ENCODE data around the gene TPM1. TPM values are rescaled to one million over a fixed set of nuclear protein-coding genes. Genes with fewer than 3 reads are reported as not detected.

TPM1 gene
- total and polyA plus RNA-seq, 4 donors, result 64.7 to 101 (median 71.5) TPM

- Histone ChIP-seq H3K9me3 (ENCODE audit: control insufficient read depth in 4 of 4, low read length in 3 of 4) (no peaks in the 10 kb centered on the region), H3K4me3 (ENCODE audit: low read depth in 1 of 3, low read length in 3 of 3) (no peak overlapping the region), H3K4me1 (ENCODE audit: control insufficient read depth in 4 of 4, insufficient read depth in 4 of 4, low read length in 3 of 4) (peaks cover 4 to 32% (median 25%) of the 10 kb centered on the region in 4 donors), H3K36me3 (ENCODE audit: control insufficient read depth in 4 of 4, insufficient read depth in 3 of 4, low read depth in 1 of 4, low read length in 3 of 4) (no peaks in the 10 kb centered on the region), H3K9ac (ENCODE audit: low read depth in 1 of 2, low read length in 2 of 2) (no peak overlapping the region), H3K27ac (ENCODE audit: low read depth in 1 of 2, low read length in 2 of 2) (no peak overlapping the region), H3K27me3 (ENCODE audit: control insufficient read depth in 4 of 4, insufficient read depth in 4 of 4, low read length in 3 of 4) (no peaks in the 10 kb centered on the region)
- DNase-seq (ENCODE audit: low spot score), result no peak
- 45% methylated on average over 3 of the region's 3 CpGs for WGBS
- peak; percentile 74 to 75 for TF ChIP-seq RXRA (IDR thresholded peaks at IDR 0.05)
- TF ChIP-seq CTCF (IDR thresholded peaks at IDR 0.05; ENCODE audit: low read depth, low read length, missing input control), result no peak
- TF ChIP-seq MAX (IDR thresholded peaks at IDR 0.05), result no peak
- TF ChIP-seq REST (IDR thresholded peaks at IDR 0.05), result no peak
- no peak for TF ChIP-seq TAF1 (conservative IDR thresholded peaks at IDR 0.05)
- no peak for TF ChIP-seq HNF4G (IDR thresholded peaks at IDR 0.05)
- peak; percentile 69 for TF ChIP-seq YY1 (IDR thresholded peaks at IDR 0.05)
- no peak for TF ChIP-seq GABPA (IDR thresholded peaks at IDR 0.05 in 1 of 2, conservative IDR thresholded peaks at IDR 0.05 in 1 of 2)
- peak; percentile 24 for TF ChIP-seq SP1 (IDR thresholded peaks at IDR 0.05)
- TF ChIP-seq FOXA2 (IDR thresholded peaks at IDR 0.05), result peak; percentile 36
- no peak for TF ChIP-seq ATF3 (IDR thresholded peaks at IDR 0.05)
- peak; percentile 35 to 44 for TF ChIP-seq HNF4A (conservative IDR thresholded peaks at IDR 0.05)
- peak; percentile 12 to 28 for TF ChIP-seq RAD21 (IDR thresholded peaks at IDR 0.05)
- TF ChIP-seq ZBTB33 (IDR thresholded peaks at IDR 0.05), result no peak
Measured at GRCh38 chr15:63010386-63010785, 32.2 kb upstream of the TPM1 start.

Measured in liver (tissue), 9 donors.